ENCODE measurements around the gene EXOC1L. TPM values are rescaled to one million over a fixed set of nuclear protein-coding genes. Genes with fewer than 3 reads are reported as not detected.

Gene EXOC1L
- total and polyA plus RNA-seq, 9 of the 15 experiments (the other 6 are each of a cell fraction or from before 2014, with no cell fraction given): 0.38 to 3.9 (median 1.0) TPM; not detected in 1

- TF ChIP-seq DEAF1 (CRISPR knock-in tag; IDR thresholded peaks at IDR 0.05) (peak; percentile 58; the same call in 1 of the 2 replicates), TSHZ1 (CRISPR knock-in tag; IDR thresholded peaks at IDR 0.05) (no peak)
These were observed 47.5 kb downstream of the EXOC1L start (continued) for GRCh38 chr4:55866973-55867574.

GRCh38 chr4:55868581-55869090, 49.0 kb downstream of the EXOC1L start:
- H2AFZ ChIP-seq (ENCODE audit: low read depth, low read length): no peak overlapping the region
- FAIRE-seq: no peak
- no TSS peak for BruUV-seq (replicated peaks)
- no peaks in the 10 kb centered on the region for H3K79me2 ChIP-seq (ENCODE audit: control insufficient read depth, insufficient read depth, low read length)
- no peak for DNase-seq (ENCODE audit: extremely low read depth in 1 of 4, low spot score in 3 of 4)
- in situ Hi-C loops (cut with MboI): no loop called here
- H3K9me3 ChIP-seq (replicated peaks; ENCODE audit: control insufficient read depth, insufficient read depth, low read depth, low read length): no peaks in the 10 kb centered on the region
- no peak overlapping the region for H3K27ac ChIP-seq (ENCODE audit: extremely low read depth, low read depth, low read length)
- no peaks in the 10 kb centered on the region for H3K27me3 ChIP-seq (ENCODE audit: control insufficient read depth in 2 of 2, insufficient read depth in 2 of 2, low read length in 2 of 2)
- H4K20me1 ChIP-seq (replicated peaks; ENCODE audit: control insufficient read depth, insufficient read depth, low read length): no peaks in the 10 kb centered on the region
- H3K9me1 ChIP-seq (ENCODE audit: control insufficient read depth, insufficient read depth, low read length): no peaks in the 10 kb centered on the region
- intact Hi-C loops (cut with micrococcal nuclease): loop anchor here (5.0 to 10.0 kb wide), 4 partner anchors 241 to 524 kb away; partner anchors contain the start of genes CLOCK and SRD5A3
- peaks cover 0 to 10% of the 10 kb centered on the region in 2 experiments; a peak in 2 of 5 replicates for H3K4me1 ChIP-seq (replicated peaks in 1 of 2; ENCODE audit: control insufficient read depth in 2 of 2, insufficient read depth in 2 of 2, low read length in 2 of 2)
- H3K4me3 ChIP-seq: no peak overlapping the region
- no peak overlapping the region for H3K4me2 ChIP-seq (ENCODE audit: insufficient read depth, low read length)
- CTCF ChIA-PET (ENCODE audit: low intra/inter-chr PET ratio): no interaction called here
- H3K9ac ChIP-seq (ENCODE audit: insufficient read depth in 1 of 2, low read depth in 2 of 2, low read length in 2 of 2): no peak overlapping the region
- peaks cover 62% of the 10 kb centered on the region for H3K36me3 ChIP-seq (ENCODE audit: control insufficient read depth, insufficient read depth, low read length)
- no peak for ATAC-seq
- WGBS (ENCODE audit: insufficient coverage, low coverage, missing lambda C conversion rate): 100% methylated on average over 1 of the region's 1 CpG
- POLR2A ChIA-PET: no interaction called here
- TF ChIP-seq FOXM1 (IDR thresholded peaks at IDR 0.05; ENCODE audit: low read depth) (no peak), FOXM1 (CRISPR knock-in tag; IDR thresholded peaks at IDR 0.05; ENCODE audit: low read depth) (no peak), HOMEZ (CRISPR knock-in tag; IDR thresholded peaks at IDR 0.05) (no peak), KHSRP (IDR thresholded peaks at IDR 0.05) (no peak), EZH2 (IDR thresholded peaks at IDR 0.05; ENCODE audit: borderline replicate concordance, low read depth, low read length) (no peak), NCOA4 (IDR thresholded peaks at IDR 0.05; ENCODE audit: partially characterized antibody) (no peak), ZNF274 (IDR thresholded peaks at IDR 0.05; ENCODE audit: borderline replicate concordance, low read depth, low read length) (no peak), RFX1 (IDR thresholded peaks at IDR 0.05) (no peak), GABPB2 (CRISPR knock-in tag; conservative IDR thresholded peaks at IDR 0.05) (no peak), MYNN (IDR thresholded peaks at IDR 0.05) (no peak), MYNN (CRISPR knock-in tag; IDR thresholded peaks at IDR 0.05) (no peak)
